DOHH2 (cell line): ENCODE measurements around the gene SNX17.

ENCODE experiments used
- H3F3A ChIP-seq: fragments of 200-600 bp; sonication (generic), shearing (Covaris generic); 2 replicates; pipeline ENCODE4 v1.6.0; 2016; ENCODE audit warnings: antibody characterized with exemption, mild to moderate bottlenecking; ENCODE audit not compliant: control insufficient read depth, insufficient read depth
- H3K27ac ChIP-seq: fragments of 200-600 bp; sonication (generic); 2 replicates; pipeline ENCODE4 v1.5.1; 2014; ENCODE audit warnings: low read depth, mild to moderate bottlenecking, low read length, moderate library complexity
- H3K27me3 ChIP-seq: fragments of 200-600 bp; sonication (generic); 2 replicates; pipeline ENCODE4 v1.6.1; 2014; ENCODE audit warnings: mild to moderate bottlenecking, low read length, mixed read lengths; ENCODE audit not compliant: control insufficient read depth
- H3K36me3 ChIP-seq: fragments of 200-600 bp; sonication (generic); 2 replicates; pipeline ENCODE4 v1.6.1; 2014; ENCODE audit warnings: mild to moderate bottlenecking, low read length, moderate library complexity, mixed read lengths; ENCODE audit not compliant: control insufficient read depth
- H3K4me1 ChIP-seq: fragments of 200-600 bp; sonication (generic); 2 replicates; pipeline ENCODE4 v1.6.1; 2014; ENCODE audit warnings: mild to moderate bottlenecking, low read length, mixed read lengths; ENCODE audit not compliant: control insufficient read depth
- H3K4me2 ChIP-seq: fragments of 200-600 bp; sonication (generic); 2 replicates; pipeline ENCODE4 v1.6.0; 2014; ENCODE audit warnings: mild to moderate bottlenecking, low read length, moderate library complexity
- H3K4me3 ChIP-seq: fragments of 200-600 bp; sonication (generic); 2 replicates; pipeline ENCODE4 v1.5.1; 2014; ENCODE audit warnings: mild to moderate bottlenecking, low read length, mixed read lengths
- H3K79me2 ChIP-seq: fragments of 200-600 bp; sonication (generic); 2 replicates; pipeline ENCODE4 v1.6.1; 2014; ENCODE audit warnings: mild to moderate bottlenecking, low read length, mixed read lengths; ENCODE audit not compliant: control insufficient read depth
- H3K9me2 ChIP-seq: fragments of 200-600 bp; sonication (generic); replicated peaks from 2 replicates; pipeline ENCODE4 v1.6.1; 2014; ENCODE audit warnings: mild to moderate bottlenecking, low read length, mixed read lengths; ENCODE audit not compliant: control insufficient read depth
- H3K9me3 ChIP-seq: fragments of 200-600 bp; sonication (generic); 2 replicates; pipeline ENCODE4 v1.6.1; 2014; ENCODE audit warnings: antibody characterized with exemption, low read length, mixed read lengths; ENCODE audit not compliant: control insufficient read depth, insufficient read depth
- H4K20me1 ChIP-seq: fragments of 200-600 bp; sonication (generic); 2 replicates; pipeline ENCODE4 v1.6.0; 2014; ENCODE audit warnings: low read depth, mild to moderate bottlenecking, antibody characterized with exemption, low read length, moderate library complexity; ENCODE audit not compliant: control insufficient read depth, insufficient read depth
- CTCF ChIP-seq: fragments of 200-600 bp; sonication (generic); IDR thresholded peaks from one replicate; pipeline ENCODE4 v1.5.1; 2014; ENCODE audit warnings: antibody characterized with exemption, mild to moderate bottlenecking, low read depth, low read length; ENCODE audit not compliant: poor library complexity, severe bottlenecking
- EZH2phosphoT487 ChIP-seq: fragments of 200-600 bp; sonication (generic); IDR thresholded peaks from 2 replicates; pipeline ENCODE4 v1.6.1; 2017; ENCODE audit warnings: borderline replicate concordance, mild to moderate bottlenecking, antibody characterized with exemption, low read length, moderate library complexity, mixed read lengths

Gene SNX17

GRCh38 chr2:27369471-27370025, 868 bp upstream of the SNX17 start:
- TF ChIP-seq EZH2phosphoT487 (no peak), CTCF (no peak)
- Histone ChIP-seq H3K79me2 (peaks cover 57% of the 10 kb centered on the region), H3K27ac (peak overlapping the region; percentile 31)

GRCh38 chr2:27370816-27371620, 602 bp downstream of the SNX17 start:
- no peaks in the 10 kb centered on the region for H3K9me2 ChIP-seq
- peak overlapping the region; percentile 86 for H3K27ac ChIP-seq
- no peak for TF ChIP-seq EZH2phosphoT487
- TF ChIP-seq CTCF = no peak
- no peaks in the 10 kb centered on the region for H3K27me3 ChIP-seq
- peak overlapping the region; percentile 87 for H3K4me3 ChIP-seq
- peak overlapping the region; percentile 97 for H3K4me2 ChIP-seq
- no peaks in the 10 kb centered on the region for H3F3A ChIP-seq
- peaks cover 55% of the 10 kb centered on the region for H3K79me2 ChIP-seq
- peaks cover 81% of the 10 kb centered on the region for H3K36me3 ChIP-seq
- no peaks in the 10 kb centered on the region for H3K9me3 ChIP-seq
- peaks cover 4% of the 10 kb centered on the region; the same call in 1 of the 2 replicates for H4K20me1 ChIP-seq
- H3K4me1 ChIP-seq = peaks cover 27% of the 10 kb centered on the region

More at GRCh38 chr2:27369471-27370025, 868 bp upstream of the SNX17 start:
- Histone ChIP-seq H3K4me3 (peak overlapping the region; percentile 87), H3K9me2 (no peaks in the 10 kb centered on the region), H3K27me3 (no peaks in the 10 kb centered on the region), H3K4me1 (peaks cover 27% of the 10 kb centered on the region), H4K20me1 (peaks cover 4% of the 10 kb centered on the region; the same call in 1 of the 2 replicates), H3K9me3 (no peaks in the 10 kb centered on the region), H3K36me3 (peaks cover 76% of the 10 kb centered on the region), H3K4me2 (peak overlapping the region; percentile 84), H3F3A (peaks cover 3% of the 10 kb centered on the region; the same call in 1 of the 2 replicates)

GRCh38 chr2:27372937-27373336, 2.5 kb downstream of the SNX17 start:
- peaks cover 4% of the 10 kb centered on the region; the same call in 1 of the 2 replicates for H4K20me1 ChIP-seq
- no peaks in the 10 kb centered on the region for H3F3A ChIP-seq
- no peaks in the 10 kb centered on the region for H3K9me2 ChIP-seq
- H3K4me2 ChIP-seq = peak overlapping the region; percentile 97
- no peak overlapping the region for H3K27ac ChIP-seq
- peak overlapping the region; percentile 87; the same call in 1 of the 2 replicates for H3K4me3 ChIP-seq
- peaks cover 83% of the 10 kb centered on the region for H3K36me3 ChIP-seq
- no peaks in the 10 kb centered on the region for H3K9me3 ChIP-seq
- peaks cover 55% of the 10 kb centered on the region for H3K79me2 ChIP-seq
- H3K4me1 ChIP-seq = peaks cover 27% of the 10 kb centered on the region
- TF ChIP-seq EZH2phosphoT487 (no peak), CTCF (no peak)
- no peaks in the 10 kb centered on the region for H3K27me3 ChIP-seq
